ENCODE data around the gene DMTF1. TPM values are rescaled to one million over a fixed set of nuclear protein-coding genes. Genes with fewer than 3 reads are reported as not detected.

Gene DMTF1
- total and polyA plus RNA-seq, 2 of the 4 experiments (the other 2 are of a cell fraction): 59.0 to 69.0 TPM

DNA sequence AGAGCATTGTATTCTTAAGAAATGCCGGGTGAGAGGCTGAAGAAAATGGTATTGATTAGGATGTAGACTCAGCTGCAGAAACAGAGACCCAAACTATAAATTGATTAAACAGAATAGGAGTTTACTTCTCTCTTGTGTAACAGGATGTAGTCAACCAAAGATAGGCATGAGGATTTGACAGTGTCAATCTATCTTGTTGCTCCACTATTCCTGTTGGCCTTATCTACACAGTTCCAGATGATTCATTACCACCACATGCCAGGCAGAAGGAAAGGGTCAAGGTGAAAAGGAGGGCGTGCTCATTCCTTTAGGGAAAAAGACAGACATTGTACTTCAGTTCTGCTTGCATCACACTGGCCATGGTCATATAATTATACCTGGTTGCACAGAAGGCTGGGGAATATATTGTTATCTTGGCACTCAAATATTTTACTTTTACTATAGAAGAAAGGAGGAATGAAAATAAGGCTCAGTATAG is 11.9 kb upstream of the DMTF1 start:
- CTCF ChIA-PET: no interaction called here

More for the DNA sequence above, 11.9 kb upstream of the DMTF1 start:
- H3K27ac ChIP-seq (ENCODE audit: insufficient read depth, low read length): no peak overlapping the region
- no peaks in the 10 kb centered on the region for H3K9me1 ChIP-seq (ENCODE audit: insufficient read depth, low read length)
- H2BK5ac ChIP-seq (ENCODE audit: low read depth, low read length, poor library complexity, severe bottlenecking): no peak overlapping the region
- in situ Hi-C loops (cut with MboI; ENCODE audit: low sequenced_read_pairs) (no loop called here), intact Hi-C loops (cut with micrococcal nuclease) (no loop called here), dilution Hi-C loops (cut with HindIII; ENCODE audit: low sequenced_read_pairs, unreplicated experiment) (loop anchor here (25.0 kb wide), 1 partner anchor 203 kb away; no protein-coding TSS in a partner anchor)
- no peaks in the 10 kb centered on the region for H3K36me3 ChIP-seq (ENCODE audit: control insufficient read depth, insufficient read depth, low read length)
- no TSS peak for BruUV-seq (replicated peaks)
- no peak overlapping the region for H2BK20ac ChIP-seq (ENCODE audit: low read depth, low read length)
- H3K18ac ChIP-seq (ENCODE audit: low read depth, low read length): no peak overlapping the region
- no peak overlapping the region for H3K4me3 ChIP-seq (ENCODE audit: insufficient read depth, low read depth, low read length)
- no peak overlapping the region for H2AFZ ChIP-seq (replicated peaks; ENCODE audit: low read length, poor library complexity)
- no peak overlapping the region for H3K23ac ChIP-seq (ENCODE audit: low read depth, low read length)
- no peak overlapping the region for H3K56ac ChIP-seq (ENCODE audit: extremely low read depth, insufficient read depth, low read length)
- TF ChIP-seq MAZ (IDR thresholded peaks at IDR 0.05; ENCODE audit: borderline replicate concordance, low read depth, low read length): no peak
- no peak for TF ChIP-seq RFX5 (IDR thresholded peaks at IDR 0.05; ENCODE audit: low read depth, low read length)
- TF ChIP-seq, protein P1, sequence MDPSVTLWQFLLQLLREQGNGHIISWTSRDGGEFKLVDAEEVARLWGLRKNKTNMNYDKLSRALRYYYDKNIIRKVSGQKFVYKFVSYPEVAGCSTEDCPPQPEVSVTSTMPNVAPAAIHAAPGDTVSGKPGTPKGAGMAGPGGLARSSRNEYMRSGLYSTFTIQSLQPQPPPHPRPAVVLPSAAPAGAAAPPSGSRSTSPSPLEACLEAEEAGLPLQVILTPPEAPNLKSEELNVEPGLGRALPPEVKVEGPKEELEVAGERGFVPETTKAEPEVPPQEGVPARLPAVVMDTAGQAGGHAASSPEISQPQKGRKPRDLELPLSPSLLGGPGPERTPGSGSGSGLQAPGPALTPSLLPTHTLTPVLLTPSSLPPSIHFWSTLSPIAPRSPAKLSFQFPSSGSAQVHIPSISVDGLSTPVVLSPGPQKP (IDR thresholded peaks at IDR 0.05; ENCODE audit: borderline replicate concordance, low read depth, low read length): no peak
- TF ChIP-seq NFE2L2 (IDR thresholded peaks at IDR 0.05; ENCODE audit: low read depth, low read length): no peak
- no peak for TF ChIP-seq SMC3 (IDR thresholded peaks at IDR 0.05; ENCODE audit: low read depth, low read length)
- TF ChIP-seq RCOR1 (IDR thresholded peaks at IDR 0.05; ENCODE audit: insufficient replicate concordance, low read length): no peak
- TF ChIP-seq MXI1 (IDR thresholded peaks at IDR 0.05; ENCODE audit: borderline replicate concordance, low read depth, low read length): no peak
- TF ChIP-seq BHLHE40 (IDR thresholded peaks at IDR 0.05; ENCODE audit: low read depth, low read length): no peak
- ATAC-seq (ENCODE audit: low read depth) (no peak), DNase-seq (no peak)
- no peaks in the 10 kb centered on the region for H3K79me1 ChIP-seq (ENCODE audit: low read depth in 1 of 2, low read length in 2 of 2)
- H2BK120ac ChIP-seq (ENCODE audit: low read depth, low read length): no peak overlapping the region
- no peak overlapping the region for H4K8ac ChIP-seq (ENCODE audit: low read depth in 2 of 2, low read length in 2 of 2)
- H3K27me3 ChIP-seq (ENCODE audit: control insufficient read depth, insufficient read depth, low read length): no peaks in the 10 kb centered on the region; the same call in 1 of the 2 replicates
- no peak overlapping the region for H3K4me2 ChIP-seq (ENCODE audit: low read depth, low read length)
- no peak overlapping the region for H3K4ac ChIP-seq (ENCODE audit: low read depth, low read length)
- no peak overlapping the region for H4K91ac ChIP-seq (ENCODE audit: insufficient read depth, low read depth, low read length)
- H3K9ac ChIP-seq (ENCODE audit: low read depth, low read length): no peak overlapping the region
- no peak overlapping the region for H4K5ac ChIP-seq (ENCODE audit: low read depth, low read length)
- H2AK5ac ChIP-seq (ENCODE audit: low read depth, low read length): no peak overlapping the region
- no peaks in the 10 kb centered on the region for H3K4me1 ChIP-seq (ENCODE audit: control insufficient read depth, insufficient read depth, low read length)
- no peak overlapping the region for H3K14ac ChIP-seq (replicated peaks; ENCODE audit: low read depth, low read length)
- no peaks in the 10 kb centered on the region for H4K20me1 ChIP-seq (ENCODE audit: insufficient read depth, low read length)
- H2BK15ac ChIP-seq (ENCODE audit: low read depth, low read length): no peak overlapping the region
- WGBS, 2 experiments (ENCODE audit: extremely low coverage in 2 of 2, insufficient read length in 1 of 2): no CpG with 5 or more reads among the region's 2 CpGs
- H3K9me3 ChIP-seq (ENCODE audit: control insufficient read depth, insufficient read depth, low read length): no peaks in the 10 kb centered on the region
- no peak overlapping the region for H2AK9ac ChIP-seq (replicated peaks; ENCODE audit: low read depth, low read length, poor library complexity)
- POLR2A ChIA-PET (ENCODE audit: unreplicated experiment): no interaction called here

Measured in IMR-90 (cell line).